NCI-H1105 treated with DMSO at 0.1 percent for 48 hours (cell line): Measurements from ENCODE around the gene ELFN2.

Experiments
- DNase-seq: peaks from one replicate; lab custom pipeline; 2025; lab: John Stamatoyannopoulos, UW

Gene ELFN2

DNA sequence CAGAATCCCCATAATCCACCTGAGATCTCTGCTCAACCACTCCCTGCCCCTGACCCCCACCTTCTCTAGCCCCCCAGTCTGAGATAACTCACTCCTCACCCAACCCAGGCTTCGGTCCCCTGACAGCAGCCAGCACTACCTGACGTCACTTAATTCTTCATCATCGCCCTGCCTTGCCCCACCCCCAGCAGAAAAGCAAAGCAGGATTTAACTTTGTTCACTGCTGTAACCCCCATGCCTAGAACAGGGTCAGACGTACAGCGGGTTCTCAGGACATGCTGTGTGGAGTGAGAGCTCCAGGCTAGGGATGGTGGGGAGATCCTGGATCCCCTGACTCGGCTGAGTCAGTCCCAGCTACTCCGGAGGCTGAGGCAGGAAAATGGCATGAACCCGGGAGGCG is 45.8 kb downstream of the ELFN2 start:
- DNase-seq: no peak

GRCh38 chr22:37379722-37380121 is 47.6 kb downstream of the ELFN2 start:
- no peak for DNase-seq

GRCh38 chr22:37379085-37379484 is 48.2 kb downstream of the ELFN2 start:
- no peak for DNase-seq

- no peak for DNase-seq
Observed at GRCh38 chr22:37378642-37379058, 48.6 kb downstream of the ELFN2 start.

DNA sequence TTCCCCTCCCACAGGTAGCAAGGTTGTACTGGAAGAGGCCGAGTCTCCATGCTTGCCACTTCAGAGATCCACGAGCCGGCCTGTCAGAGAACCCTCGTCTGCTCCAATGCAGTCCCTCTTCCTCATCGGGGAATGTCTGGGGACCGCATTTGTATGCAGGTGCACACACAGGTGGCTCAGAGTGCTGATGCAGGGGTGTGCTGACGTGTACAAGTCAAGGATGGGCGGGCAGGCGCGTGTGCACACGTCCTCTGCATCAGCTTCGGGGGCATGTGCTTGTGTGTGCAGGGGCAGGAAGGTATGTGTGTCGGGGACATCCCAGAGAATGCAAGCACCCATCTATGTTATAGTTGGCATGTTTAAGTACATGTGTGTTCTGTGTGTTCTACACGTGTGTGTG is 49.4 kb downstream of the ELFN2 start:
- DNase-seq: no peak

- DNase-seq: no peak
Observed at GRCh38 chr22:37377138-37377537, 50.1 kb downstream of the ELFN2 start.

DNA sequence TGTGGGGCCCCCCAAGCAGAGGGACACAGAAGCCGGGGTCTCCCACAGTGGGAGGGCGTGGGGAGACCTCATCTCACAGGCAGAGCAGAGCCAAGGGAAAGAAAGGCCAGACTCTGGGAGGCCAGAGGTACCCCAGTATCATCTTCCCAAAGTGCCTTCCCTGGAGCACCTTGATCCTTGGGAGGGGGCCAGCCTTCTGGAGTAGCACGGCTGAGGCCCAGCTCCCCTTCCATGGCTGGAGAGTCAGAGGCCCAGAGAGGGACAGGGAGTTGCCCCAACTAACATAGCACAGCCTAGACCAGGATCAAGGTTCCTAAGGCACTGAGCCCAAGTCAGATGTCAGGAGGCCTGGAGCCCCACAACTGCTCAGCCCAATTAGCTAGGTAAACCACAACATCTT is 50.6 kb downstream of the ELFN2 start:
- DNase-seq: no peak

DNA sequence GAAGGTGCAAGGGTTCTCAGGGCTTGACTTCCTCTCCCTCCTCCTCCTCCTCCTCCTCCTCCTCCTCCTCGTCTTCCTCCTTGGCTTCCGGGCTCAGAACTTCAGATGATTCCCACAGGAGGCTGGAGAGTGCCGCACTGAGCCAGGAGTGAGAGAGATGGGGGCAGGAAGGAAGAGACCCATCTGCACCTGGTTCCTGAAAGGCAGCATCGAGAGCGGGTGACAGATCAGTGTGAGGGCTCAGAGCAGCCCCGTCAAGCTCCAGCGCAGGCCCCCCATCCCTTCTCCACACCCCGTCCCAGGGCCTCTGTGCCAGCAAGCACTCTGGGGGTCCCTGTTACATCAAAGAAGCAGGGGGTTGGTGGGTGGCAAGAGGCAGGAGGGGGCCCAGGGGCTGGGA is 51.5 kb downstream of the ELFN2 start:
- DNase-seq: no peak

DNA sequence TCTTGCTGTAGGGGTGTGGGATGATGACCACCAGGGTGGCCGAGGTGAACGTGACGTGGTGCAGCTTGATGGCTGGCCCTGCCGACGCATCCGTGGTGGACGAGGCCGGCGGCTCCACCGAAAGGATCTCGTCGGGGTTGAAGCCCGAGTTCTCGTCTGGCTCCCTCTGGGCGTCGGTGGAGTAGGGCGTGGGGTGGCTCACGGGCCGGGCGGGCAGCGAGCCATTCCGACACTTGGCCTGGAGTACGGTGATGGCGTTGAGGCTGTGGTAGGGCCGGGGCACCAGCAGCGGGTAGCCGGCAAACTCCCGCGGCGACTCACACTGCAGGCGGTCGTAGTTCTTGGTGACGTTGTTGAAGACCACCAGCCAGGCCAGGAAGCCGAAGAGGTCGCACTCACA is 52.7 kb downstream of the ELFN2 start:
- no peak for DNase-seq

- no peak for DNase-seq
Observed at GRCh38 chr22:37373451-37373850, 53.8 kb downstream of the ELFN2 start.

- no peak for DNase-seq
Observed at GRCh38 chr22:37371911-37372310, 55.4 kb downstream of the ELFN2 start.

GRCh38 chr22:37371491-37371890 is 55.8 kb downstream of the ELFN2 start:
- DNase-seq: no peak

- no peak for DNase-seq
Observed at GRCh38 chr22:37370306-37370979, 56.8 kb downstream of the ELFN2 start.

DNA sequence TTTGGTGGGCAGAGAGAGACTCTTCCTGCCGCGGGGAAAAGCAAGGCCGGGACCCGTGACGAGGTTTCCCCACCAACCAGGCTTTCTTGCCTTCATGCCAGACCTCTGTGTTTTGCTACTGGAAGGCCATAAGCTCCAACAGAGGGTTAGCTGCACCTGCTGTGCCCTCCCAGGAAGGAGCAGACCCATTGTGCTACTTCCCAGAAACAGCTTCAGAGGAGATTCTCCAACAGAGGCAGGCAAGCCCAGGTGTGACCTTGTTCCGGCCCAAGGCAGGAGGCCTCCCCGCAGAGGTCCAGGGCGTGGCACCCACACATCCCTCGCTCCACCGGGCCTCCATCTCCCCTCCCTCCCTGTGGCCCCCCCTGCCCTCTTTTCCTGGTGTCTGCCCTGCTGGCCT is 57.8 kb downstream of the ELFN2 start:
- no peak for DNase-seq

GRCh38 chr22:37368058-37368457 is 59.2 kb downstream of the ELFN2 start:
- no peak for DNase-seq

DNA sequence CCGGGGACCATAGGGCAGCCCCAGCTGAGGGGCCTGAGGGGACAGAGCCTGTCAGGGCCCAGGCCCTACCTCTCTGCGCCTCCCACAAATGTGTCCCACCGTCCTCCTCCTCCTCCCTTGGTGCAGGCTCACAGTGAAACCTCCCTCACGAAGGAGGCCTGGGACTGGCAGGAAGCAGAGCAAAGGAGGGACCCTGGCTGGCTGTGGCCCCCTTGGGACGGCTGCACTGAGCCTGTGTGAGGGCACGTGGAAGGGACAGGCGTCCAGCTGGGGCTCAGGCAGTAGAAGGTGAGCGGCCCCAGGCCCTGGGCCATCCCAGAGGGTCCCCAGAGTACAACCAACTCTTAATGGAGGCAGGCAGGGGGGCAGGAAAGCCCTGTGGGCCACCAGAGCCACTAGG is 60.7 kb downstream of the ELFN2 start:
- no peak for DNase-seq

- DNase-seq: no peak
Observed at GRCh38 chr22:37365950-37366349, 61.3 kb downstream of the ELFN2 start.

DNA sequence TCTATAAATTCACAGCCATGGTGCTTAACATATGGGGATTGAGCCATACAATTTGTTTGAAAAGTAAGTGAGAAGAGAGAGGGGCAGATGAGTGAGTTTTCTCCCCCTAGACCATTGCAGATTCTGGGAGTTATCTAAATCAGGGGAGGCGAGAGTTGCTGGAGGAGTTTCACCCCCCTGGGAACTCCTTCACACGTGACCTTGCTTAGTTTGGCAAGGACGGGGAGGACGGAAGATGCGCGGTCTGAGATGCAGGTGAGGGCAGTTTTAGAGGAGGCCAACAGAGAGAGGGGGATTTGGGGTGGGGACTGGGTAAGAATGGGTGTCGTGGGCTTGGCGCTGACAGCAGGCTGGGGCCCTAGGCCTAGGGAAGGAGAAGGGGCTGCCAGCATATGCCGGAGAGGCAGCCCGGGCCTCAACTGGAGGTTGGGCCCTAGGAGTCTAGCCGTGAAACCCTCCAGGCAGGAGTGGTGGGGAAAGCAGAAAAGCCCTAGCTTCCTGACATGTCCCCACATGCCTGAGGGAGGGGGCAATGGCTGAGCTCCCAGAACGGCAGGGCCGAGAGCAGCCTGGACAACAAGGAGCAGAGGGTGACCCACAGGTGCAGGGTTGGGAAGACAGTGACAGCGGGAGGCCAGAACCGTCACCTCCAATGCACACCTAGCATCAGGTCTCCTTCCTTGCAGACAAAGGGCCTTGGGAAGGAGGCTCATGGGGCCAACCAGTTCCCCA is 63.9 kb downstream of the ELFN2 start:
- peak; percentile 19 for DNase-seq

DNA sequence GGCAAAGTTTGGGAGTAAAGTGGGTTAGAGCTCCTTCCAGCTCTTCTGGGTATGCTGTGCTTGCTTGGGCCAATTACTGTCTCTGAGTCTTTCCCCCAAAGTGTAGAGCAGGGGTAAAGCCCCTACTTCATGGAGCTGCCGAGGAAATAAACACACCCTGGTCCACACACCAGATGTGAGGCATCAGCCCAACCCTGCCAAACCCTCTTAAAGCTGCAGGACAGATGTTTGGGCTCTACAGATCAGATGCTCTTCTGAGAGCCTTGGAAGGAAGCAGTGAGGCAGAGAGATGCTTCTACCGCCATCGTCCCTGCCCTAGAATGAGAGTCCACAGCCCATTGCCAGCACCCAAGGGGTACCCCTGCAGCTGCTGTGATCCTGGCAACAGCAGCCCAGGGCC is 64.7 kb downstream of the ELFN2 start:
- no peak for DNase-seq

DNA sequence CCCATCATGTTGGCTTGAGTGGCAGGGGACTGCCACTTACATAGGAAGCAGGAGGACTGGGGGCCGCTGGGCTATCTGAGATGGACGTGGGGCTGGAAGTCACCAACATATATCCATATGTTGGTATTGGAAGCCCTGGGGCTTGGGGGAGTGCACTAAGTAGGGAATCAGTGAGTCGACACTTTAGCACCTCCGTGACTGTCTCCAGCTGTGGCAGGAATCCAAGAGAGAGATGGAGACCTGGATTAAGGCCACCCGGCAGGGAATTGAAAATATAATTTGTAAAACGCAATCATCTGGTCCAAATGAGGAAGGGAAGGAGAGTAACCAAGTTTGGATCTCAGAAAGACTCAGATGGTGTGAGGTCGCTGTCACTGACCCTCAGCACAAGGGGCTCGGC is 68.4 kb downstream of the ELFN2 start:
- no peak for DNase-seq

DNA sequence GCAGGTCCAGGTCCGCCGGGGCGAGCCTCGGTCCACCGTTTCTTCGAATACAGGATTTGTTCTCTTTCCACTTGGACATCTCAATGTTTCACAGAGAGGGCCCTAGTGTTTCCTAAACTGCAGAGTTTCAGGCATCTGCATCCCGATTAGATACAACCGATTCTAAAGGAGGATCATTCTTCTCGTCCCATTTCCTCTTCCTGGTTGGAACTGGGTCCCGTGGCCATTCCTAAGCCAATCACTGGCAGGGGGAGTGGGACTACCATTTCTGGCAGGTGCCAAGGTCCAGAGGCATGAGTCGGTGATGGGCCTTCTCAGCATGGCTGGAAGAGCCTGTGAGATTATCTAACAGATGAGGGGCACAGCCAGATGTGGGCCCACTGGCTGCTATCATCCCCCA is 68.9 kb downstream of the ELFN2 start:
- no peak for DNase-seq

DNA sequence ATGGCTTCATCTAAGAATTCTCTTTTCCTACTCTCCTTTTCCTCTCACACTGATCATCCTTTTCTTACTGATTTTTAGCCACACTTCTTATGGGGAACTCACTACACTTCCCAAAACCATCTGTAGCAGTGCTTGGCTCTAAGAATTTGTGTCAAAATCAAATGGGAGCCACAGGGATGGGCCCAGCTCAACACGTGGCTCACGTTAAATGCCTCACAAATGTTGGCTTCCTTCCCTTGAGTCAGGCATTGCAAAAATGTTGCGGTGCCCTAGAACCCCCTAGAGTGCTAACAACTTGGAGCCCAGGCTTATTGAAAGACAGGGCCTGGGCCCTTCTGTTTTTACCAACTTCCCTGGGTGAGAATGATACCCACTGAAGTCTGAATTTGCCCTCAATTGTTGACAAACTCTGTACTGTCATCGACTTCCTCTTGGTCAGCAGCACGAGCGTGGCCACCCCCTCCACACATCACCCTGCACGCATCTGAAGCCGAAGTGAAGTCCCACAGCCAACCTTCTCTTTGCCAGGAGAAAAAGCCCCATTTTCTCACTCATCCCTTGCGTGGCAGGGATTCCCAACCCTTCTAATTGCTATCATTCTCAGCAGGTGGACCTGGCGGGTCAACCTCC is 69.7 kb downstream of the ELFN2 start:
- no peak for DNase-seq

DNA sequence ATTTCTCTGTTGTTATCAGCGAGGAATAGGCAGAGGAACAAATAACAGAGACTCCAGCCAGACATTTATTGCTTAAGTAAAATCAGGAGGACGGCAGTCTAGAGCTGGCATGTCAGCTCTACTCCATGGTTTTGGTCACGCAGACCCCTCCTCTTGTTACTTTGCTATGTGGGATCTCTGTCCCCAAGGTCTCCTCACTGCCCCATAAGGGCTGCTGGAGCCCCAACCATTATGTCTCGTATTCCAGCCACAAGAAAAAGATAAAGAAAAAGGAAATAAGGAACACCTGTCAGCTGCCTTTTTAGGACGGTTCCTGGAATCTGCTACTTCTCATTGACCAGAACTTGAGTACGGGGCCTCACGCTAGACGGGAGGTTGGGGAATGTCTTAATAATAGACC is 70.4 kb downstream of the ELFN2 start:
- DNase-seq: no peak
